Urothelium cell line (cell line): ENCODE data around the gene HSD17B8.
A peak's percentile ranks its signal among the peaks of the same experiment; 100 is the strongest.

Source experiments
- DNase-seq: peaks from one replicate; pipeline ENCODE4 v3.0.0; 2011; ENCODE audit warnings: low spot score, mixed read lengths
- FAIRE-seq: peaks from 2 replicates; lab custom pipeline; 2011; peaks lifted over from hg19 to GRCh38; lab: Jason Lieb, UNC

Gene HSD17B8

GRCh38 chr6:33236328-33236727, 31.9 kb downstream of the HSD17B8 start:
- FAIRE-seq (no peak), DNase-seq (no peak)

- no peak for FAIRE-seq
Observed at GRCh38 chr6:33236852-33237251, 32.4 kb downstream of the HSD17B8 start.

GRCh38 chr6:33237741-33238140, 33.3 kb downstream of the HSD17B8 start:
- DNase-seq = no peak
- no peak for FAIRE-seq

More at GRCh38 chr6:33236852-33237251, 32.4 kb downstream of the HSD17B8 start:
- DNase-seq = no peak

GRCh38 chr6:33241968-33242367, 37.5 kb downstream of the HSD17B8 start:
- no peak for FAIRE-seq
- no peak for DNase-seq

- DNase-seq = no peak
- FAIRE-seq = no peak
Observed at GRCh38 chr6:33243476-33243875, 39.0 kb downstream of the HSD17B8 start.

GRCh38 chr6:33247977-33248642, 43.7 kb downstream of the HSD17B8 start:
- peak; percentile 72 for FAIRE-seq
- peak; percentile 75 for DNase-seq

- no peak for FAIRE-seq
- DNase-seq = no peak
Observed at GRCh38 chr6:33248643-33248931, 44.1 kb downstream of the HSD17B8 start.

- FAIRE-seq (peak; percentile 30), DNase-seq (peak; percentile 93)
Observed at GRCh38 chr6:33248932-33249731, 44.7 kb downstream of the HSD17B8 start.

GRCh38 chr6:33249732-33250630, 45.5 kb downstream of the HSD17B8 start:
- FAIRE-seq = no peak
- DNase-seq = no peak

- FAIRE-seq = no peak
- no peak for DNase-seq
Observed at GRCh38 chr6:33250731-33251130, 46.3 kb downstream of the HSD17B8 start.

- no peak for DNase-seq
- no peak for FAIRE-seq
Observed at GRCh38 chr6:33251395-33252012, 47.0 kb downstream of the HSD17B8 start.

GRCh38 chr6:33252759-33253158, 48.3 kb downstream of the HSD17B8 start:
- no peak for DNase-seq
- no peak for FAIRE-seq

GRCh38 chr6:33254591-33254990, 50.1 kb downstream of the HSD17B8 start:
- DNase-seq = no peak
- no peak for FAIRE-seq
